GM18520 (cell line): ENCODE results near the gene RAPSN.
A peak's percentile ranks its signal among the peaks of the same experiment; 100 is the strongest.

Source experiments
- ATAC-seq: cut with Tn5 transposase; IDR thresholded peaks from one replicate; pipeline ENCODE4 v1.9.1; 2021; ENCODE audit not compliant: unreplicated experiment

The RAPSN gene

DNA sequence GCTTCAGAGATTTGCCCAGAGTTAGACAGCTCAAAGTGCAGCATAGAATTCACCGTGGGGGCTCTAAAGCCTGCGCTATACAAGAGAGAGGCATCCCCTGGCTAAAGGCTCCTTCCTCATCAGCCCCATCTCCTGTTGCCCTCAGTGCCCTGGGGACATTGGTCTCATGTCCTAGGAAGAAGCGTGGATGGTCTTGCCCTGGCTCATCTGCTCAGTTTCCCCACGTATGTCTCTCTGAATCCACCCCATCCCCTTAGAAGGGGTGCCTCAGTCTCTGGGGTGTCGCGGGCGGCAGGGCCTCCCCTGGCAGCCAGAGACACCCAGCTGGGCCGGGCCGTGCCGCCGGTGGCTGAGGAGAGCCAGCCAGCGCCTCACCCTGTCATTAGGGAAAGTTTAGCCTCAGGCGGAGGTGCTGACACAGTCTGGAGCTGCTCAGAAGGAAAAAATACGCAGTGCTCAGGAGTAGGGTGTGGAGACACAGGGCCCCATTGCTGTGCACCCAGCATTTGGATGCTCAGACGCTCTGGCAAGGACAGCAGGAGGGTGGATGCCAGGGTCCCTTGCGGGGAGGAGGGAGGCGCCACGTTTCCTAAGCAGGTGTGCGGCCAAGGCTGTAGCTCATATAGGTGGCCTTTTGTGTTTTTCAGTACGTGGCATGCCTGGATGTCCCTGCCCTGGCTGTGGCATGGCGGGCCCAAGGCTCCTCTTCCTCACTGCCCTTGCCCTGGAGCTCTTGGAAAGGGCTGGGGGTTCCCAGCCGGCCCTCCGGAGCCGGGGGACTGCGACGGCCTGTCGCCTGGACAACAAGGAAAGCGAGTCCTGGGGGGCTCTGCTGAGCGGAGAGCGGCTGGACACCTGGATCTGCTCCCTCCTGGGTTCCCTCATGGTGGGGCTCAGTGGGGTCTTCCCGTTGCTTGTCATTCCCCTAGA, 39.2 kb downstream of the RAPSN start:
- ATAC-seq, result no peak

DNA sequence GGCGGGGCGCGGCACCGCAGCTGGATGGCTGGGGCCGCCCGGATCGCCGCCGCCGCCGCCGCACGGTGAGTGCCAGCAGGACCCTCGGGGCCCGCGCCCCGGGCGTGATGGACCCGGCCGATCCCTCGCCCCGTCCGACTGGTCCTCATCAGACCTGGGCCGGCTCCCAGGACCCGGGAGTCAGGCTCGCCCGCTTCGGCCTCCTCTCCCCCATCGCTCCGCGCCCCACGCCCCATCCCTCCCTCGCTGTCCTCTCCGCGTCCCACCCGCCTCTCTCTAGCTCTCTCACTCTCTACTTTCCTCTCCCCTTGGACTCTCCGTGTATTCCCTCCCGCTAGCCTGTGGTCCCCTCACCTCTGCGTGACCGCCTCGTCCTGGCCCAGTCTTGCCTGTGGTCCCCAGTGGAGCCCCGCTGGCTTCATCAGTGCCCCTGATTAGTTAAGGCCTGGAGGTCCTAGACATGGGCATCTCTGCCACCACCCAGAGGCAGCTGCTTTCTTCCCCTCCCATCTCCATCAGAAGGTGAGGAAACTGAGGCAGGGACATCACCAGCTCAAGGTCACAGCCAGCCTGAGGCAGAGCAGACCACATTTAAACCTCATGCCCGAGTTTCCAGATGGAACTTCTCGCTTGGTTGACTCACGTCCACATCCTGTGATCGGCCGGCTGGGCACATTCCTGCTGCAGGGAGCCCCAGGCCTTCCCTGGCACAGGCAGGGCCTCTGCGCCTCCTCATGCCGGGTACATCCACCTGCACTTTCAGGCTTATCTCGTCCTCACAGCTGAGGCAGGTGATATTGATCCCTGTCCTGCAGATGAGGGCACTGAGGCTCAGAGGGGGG, 40.1 kb downstream of the RAPSN start:
- no peak for ATAC-seq

DNA sequence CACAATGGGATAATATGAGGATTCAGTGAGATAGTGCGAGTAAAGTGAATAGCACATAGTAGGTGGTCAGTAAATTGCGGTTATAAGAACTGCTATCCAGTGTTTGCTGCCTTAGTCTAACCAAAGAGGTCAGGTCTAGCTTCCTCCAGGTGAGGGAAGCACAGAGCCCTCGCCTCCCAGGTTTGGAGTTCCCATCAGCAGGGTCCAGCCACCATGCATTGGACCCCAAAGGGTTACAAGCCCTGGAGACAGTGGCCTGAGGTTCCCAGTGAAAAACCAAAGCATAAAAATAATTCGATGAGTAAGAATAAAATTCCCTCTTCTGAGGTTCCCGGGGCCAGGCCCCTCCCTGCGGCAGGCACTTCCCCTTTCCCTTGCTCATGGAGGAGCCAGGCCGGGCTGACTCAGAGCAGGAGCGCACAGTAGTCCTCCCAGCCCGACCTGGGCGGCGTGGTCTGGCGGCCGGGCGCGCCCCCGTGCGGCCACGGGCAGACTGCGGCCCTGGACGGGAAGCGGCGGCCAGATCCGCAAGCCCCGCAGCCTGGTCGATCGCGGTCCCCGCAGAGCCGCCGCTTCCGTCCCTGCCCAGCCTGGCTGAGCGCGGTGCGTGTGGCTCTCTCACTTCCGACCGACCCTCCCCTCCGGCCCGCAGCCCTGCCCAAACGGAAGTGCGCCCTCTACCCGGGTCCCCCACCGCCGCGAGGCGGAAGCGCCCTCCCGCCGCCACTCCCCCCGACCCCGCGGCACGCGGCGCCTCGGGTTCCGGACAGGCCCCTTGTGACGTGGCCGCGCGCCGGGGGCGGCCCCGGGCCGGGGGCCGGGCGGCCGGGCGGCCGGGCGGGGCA, 41.0 kb downstream of the RAPSN start, which contains the start of gene SLC39A13:
Gene SLC39A13 (plus strand): TSS at position 845 of the 845 bp plus-strand sequence. CDS start 1,505 bp downstream, outside the sequence.
- ATAC-seq, result peak; percentile 77

DNA sequence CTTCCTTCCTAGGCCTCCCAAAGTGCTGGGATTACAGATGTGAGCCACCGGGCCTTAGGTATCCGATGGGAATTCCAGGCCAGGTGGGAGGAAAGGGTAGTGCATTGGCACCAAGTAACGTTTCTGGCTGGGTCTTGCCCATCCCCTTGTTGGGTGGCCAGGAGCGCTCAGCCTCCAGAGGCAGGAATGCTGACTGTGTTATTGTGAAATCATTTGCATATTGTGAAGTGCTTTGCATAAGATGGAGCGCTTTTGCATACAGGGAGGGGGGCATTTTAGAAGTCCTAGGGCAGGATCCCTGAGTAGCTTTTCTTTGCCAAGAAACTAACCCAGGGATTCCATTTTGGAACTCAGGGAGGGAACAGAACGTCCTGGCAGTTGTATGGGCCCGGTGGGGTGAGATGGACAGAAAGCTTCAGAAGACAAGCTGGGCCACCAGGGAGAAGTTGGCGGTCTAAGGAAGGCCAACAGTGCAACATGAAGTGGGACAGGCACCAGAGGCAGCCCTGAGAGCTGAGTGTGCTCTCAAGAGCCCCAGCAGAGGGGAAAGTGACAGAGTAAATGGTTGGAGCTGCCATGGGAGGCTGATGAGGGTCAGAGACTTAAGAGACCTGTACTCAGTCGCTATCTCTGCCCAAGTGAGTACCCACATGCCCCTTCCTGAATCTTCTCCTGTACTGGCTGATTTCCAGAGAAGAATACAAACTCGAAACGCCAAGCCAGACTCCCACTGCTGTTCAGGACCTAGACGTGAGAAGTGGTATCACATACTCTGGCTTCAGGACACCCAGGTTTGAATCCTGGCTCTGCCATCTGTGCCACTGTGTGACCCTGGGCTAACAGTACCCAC, 41.8 kb downstream of the RAPSN start:
- no peak for ATAC-seq

DNA sequence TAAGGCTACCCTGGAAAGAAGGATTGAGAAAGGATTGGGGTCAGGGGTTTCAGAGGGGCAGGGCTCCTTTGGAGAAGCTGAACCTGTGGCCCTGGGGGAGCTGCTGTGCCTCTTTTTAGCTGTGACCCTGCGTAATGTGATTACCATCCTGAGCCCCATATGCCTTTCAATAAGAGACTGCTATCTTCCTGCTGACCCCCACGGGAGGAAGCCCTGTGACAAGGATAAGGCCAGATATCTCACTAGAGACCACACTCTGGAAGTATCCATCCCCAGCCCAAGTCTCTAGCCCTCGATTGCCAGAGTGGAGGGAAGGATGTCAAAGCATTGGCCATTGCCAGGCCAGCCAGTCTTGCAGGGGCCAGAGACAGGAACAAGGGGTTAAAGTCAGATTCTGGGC, 45.4 kb downstream of the RAPSN start:
- no peak for ATAC-seq

DNA sequence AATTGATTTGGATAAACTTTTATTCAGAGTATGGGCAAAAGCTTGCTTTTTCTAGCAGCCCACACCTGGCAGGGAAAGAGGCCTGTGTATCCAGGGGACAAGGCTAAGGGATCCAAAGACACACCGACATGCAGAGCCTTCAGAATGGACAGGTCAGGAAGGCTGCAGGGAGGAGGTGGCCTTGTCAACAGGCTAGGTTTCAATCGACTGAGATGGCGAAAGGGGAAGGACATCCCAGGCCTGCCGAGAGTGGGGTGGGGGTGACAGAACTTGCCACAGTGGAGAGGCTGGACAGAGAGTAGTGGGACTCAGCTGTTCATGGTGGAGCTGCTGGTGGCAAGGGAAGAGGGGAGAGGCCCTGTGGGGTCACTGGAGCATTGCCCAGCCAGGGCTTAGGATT, 45.8 kb downstream of the RAPSN start:
- no peak for ATAC-seq

DNA sequence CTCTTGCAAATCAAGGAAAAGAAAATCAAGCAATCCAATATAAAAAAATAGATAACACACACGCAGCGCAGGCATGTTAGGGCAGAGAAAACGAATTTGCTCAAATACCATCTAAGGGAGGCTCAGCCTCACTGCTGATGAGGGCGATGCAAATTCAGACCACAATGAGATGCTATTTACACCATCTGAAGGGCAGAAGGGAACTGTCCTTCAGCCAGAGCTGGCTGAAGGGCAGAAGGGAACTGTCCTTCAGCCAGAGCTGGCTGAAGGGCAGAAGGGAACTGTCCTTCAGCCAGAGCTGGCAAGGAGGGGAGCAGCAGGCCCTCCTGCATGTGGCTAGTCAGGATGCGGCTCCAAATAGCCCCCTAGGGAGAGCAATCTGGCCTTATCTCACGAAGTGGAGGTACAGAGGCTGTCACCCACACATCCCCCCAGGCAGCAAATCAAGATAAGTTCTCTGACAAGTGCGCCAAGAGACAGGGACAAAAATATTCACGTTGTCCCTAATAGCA, 48.1 kb downstream of the RAPSN start:
- ATAC-seq, result peak; percentile 80

DNA sequence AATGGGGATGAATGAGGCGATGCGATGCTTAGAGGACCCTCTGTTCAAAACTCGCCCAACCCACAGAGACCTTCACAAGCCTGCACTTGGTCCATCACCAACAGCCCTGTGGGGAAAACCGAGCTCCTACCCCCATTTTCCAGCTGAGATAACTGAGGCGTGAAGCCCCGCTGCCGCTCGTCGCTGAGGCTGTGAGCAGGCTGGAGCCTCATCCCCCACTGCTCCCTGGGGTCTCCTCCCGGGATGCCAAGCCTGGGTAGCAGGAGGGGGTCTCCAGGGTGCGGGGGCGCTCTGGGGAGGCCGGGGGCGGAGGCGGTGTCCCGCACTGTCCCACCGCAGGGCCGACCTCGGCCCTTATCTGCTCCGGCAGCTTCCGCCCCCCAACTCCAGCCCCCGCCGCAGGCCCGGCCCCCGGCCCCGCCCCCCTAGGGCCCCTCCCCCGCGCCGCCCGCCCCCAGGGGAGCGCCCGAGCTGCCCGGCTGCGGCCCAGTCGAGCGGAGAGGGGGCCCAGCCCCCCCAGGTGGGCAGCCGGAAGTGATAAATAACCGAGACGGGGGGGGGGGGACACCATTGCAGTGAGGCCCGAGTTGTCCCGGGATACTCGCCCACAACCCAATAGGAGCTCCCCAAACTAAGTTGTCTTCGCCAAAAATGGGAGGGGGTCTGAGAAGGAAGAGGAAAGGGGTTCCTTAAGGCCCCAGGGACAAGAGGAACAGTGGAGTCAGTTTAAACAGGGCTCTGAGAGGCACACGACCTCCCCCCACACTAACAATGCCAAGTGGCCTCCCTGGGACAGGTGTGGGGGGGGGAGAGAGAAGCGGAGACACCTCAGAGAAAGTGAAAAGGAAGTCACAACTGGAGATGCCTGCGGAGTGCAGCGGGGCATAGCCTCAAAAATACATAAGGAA, 48.8 kb downstream of the RAPSN start:
- peak; percentile 13 for ATAC-seq

DNA sequence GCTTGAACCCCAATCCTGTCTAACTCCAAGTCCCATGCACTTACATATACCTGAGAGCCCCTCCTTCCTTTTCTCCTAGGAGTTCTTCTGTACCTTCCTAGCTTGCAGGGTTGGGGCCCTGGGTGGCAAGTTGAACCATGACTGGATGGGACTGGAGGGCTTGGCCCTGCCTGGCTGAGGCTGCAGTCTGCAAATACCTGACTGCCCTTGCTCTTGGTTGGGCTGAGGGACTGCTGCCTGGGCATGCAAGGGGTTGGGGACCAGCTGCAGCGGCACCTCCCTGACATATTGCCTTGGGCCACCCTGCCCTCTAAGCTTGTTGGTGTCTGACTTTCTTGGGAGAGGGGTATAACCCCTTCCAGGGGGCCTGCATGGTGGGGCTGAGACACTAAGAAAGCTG, 50.4 kb downstream of the RAPSN start:
- no peak for ATAC-seq

DNA sequence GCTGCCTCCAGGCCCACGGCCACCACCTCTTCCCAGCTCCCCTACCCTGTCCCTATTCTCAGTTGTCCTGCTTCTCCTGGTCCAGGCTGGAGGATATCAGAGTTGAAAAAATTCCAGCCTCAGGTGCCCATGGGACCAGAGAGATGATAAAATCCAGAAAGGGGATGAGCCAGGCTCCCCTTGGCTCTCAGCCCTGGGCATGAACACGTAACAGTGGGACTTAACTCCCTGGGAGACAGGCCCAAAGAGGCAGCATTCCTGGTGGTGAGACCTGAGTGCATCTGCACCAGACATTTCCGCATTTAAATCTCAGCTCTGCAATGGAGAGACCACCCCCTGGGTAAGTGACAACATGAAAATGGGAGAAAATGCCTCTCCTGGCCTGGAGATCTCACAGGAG, 50.9 kb downstream of the RAPSN start:
- ATAC-seq, result no peak

DNA sequence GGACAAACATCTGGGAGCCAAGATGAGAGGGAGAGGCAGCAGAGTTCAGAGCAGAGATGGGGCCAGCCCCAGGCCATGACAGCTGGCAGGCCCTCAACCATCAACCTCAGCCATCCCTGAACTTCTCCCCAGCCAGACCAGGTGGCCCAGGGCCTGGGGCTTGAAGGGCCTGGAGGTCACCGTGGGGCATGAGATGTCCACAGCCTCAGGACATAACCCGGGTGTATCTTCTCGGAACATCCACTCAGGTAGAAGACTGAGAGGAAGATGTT, 53.0 kb downstream of the RAPSN start:
- no peak for ATAC-seq

DNA sequence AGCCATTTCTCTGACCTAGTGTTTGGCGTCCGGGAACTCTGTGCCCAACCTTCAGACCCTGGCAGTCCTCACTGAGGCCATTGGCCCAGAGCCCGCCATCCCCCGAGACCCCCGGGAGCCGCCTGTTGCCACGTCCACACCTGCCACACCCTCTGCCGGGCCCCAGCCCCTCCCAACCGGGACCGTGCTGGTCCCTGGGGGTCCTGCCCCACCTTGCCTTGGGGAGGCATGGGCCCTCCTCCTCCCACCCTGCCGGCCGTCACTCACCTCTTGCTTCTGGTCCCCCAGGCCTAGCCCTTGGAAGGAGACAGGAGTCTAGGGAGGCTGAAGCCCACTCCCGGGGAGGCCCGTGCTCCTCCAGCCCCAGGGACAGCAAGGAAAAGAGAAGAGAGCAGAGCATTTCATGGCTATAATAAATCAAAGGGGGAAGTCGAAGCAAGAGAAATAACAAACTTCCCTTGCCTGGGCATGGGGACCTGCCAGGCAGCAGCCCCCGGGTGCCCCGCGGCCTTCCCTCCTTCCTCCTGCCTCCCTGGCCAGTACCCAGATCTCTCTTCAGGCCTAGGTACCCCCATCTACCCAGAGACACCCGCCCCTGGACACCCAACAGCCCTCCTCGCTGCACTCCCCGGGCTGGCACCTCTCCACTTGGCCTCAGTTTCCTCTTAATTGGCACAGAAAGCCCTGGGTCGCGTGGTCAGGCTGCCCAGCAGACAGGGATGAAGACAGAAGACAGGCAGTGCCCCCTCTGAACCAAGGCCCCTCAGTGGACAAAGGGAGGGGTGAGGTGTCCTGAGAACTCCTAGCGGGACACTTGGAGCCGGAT, 53.5 kb downstream of the RAPSN start:
- no peak for ATAC-seq

DNA sequence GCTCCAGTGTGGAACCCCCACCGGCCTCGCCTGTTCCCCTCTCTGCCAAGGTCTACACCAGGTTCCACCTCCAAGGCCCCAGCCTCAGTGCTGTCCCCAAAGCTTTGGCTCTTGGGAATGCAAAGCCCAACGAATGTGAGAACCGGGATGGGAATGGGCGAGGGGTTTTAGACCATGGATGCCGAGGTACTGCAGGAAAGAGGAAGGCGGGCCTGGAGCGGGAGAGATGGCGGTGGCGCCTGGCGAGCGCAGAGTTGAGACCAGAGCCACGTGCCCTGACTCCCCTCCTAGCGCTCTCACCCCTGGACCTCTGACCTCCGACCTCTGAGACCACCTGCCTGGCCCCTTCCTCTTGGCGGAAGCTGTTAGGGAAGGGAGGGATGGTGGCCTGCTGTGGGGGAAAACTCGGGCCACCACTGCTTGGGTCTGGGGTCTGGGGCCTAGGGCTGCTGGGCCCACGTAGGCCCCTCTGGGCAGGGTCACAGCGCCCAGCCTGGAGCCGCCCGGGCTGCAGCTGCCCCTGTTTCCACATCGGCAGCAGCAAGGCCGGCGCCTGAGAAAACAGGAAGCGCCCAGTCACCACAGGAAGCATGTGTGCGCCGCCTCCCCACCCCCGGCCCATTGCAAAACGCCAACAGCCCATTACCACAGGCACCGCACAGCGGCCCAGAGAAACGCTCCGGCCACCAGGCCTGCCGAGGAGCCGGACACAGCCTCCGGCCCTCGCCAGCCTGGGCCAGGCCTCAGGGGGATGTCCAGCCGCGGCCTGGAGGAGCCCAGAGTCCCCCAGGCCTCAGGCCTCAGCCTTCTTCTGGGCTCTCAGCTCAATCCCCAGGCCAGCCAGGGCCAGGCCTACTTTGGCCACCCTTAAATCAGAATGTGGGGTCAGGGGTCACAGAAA, 54.4 kb downstream of the RAPSN start:
- ATAC-seq, result no peak

DNA sequence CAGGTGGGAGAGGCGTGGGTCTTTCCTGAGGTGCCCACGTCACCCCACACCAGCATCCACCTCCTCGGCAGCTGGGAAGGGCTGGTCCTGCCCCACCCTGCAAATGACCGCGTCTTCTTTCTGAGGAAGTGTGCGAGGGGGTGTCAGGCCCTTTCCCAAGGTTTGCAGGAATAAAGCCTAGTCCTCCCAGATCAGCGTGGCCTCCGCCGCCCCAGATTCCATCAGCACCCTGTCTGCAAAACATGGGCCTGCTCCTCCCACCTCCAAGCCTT, 55.0 kb downstream of the RAPSN start:
- no peak for ATAC-seq

DNA sequence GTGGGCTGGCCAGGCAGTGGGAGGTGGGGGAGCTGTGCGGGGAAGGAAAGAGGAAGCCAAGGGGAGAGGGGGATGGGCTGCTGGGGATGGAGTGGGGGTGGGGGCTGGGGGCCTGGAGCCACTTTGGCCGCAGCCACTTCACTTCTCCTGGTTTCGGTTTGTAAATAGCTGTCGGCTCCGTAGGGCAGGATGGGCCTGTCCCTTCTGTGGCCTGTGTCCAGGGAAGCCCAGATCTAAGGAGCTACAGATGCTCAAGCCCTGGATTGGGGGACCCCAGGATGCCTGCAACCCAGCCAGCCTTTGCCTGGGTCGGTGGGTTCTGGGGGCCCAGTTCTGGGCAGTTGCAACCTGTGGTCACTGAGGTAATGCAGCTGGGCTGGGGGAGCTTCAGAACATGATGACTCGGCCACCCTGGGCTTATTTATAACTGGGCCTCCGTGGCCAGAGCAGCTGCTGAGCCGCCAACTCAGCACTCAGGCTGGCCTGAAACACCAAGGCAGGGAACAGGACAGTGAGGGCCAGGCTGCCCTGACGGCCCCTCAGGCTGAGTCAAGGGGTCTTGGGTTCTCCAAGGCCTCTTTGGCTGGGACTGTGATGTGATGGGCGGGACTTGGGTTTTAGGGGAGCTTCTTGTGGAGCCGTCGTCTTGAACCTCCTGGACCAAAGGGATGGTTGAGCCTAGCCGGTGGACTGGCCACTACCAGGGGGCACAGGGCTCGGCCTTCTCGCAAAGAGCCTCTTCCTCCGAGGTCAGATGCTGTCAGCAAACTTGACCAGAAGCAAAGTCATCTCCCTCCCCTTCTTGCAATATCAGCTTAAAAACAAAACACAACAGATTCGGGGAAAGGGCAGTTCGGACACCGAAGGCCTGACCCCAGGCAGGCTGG, 55.5 kb downstream of the RAPSN start:
- ATAC-seq, result no peak

DNA sequence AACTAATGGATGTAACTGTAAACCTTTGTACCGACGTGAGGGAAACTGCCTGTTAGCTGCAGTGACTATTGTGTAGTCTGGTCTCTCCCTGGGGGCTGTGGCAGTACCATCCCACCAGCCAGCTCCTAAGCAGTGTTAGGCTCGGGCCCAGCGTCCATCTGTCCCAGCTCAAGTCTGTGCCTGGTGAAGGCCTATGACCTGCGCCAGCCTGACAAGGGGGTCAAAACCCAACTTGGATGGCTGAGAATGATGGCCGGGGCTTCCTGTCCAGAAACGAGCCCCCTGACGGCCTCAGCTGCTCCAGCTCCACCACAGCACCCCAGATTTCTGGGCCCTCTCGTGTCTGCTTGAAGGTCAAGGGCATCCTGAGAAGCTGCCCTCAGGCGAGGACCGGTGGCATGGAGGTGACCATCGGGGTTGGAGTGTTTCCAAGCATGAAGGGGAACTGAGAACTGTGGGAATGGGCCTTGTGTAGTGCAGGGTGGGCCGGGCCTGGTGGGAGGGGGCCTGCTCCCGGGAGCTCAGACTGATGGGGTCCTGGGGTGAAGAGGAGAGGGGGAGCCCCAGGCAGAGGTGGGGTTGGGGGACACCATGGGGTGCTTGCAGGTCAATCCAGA, 56.3 kb downstream of the RAPSN start:
- no peak for ATAC-seq
